Measurements from ENCODE around the gene SHB. TPM values are rescaled to one million over a fixed set of nuclear protein-coding genes. Genes with fewer than 3 reads are reported as not detected.
A peak's percentile ranks its signal among the peaks of the same experiment; 100 is the strongest.

The SHB gene
- polyA plus RNA-seq, 1 donor (not counting 4 experiments of a cell fraction or from before 2014, with no cell fraction given): 10.9 TPM

GRCh38 chr9:37977851-37978480 lies 91.1 kb downstream of the SHB start:
- H3K4me3 ChIP-seq (ENCODE audit: control insufficient read depth in 2 of 3, extremely low read depth in 1 of 3, insufficient read depth in 2 of 3, low read depth in 1 of 3, low read length in 3 of 3): no peak overlapping the region
- no peak overlapping the region for H3K4me2 ChIP-seq (ENCODE audit: control insufficient read depth, extremely low read depth, insufficient read depth, low read depth, low read length)
- H3K9me1 ChIP-seq (ENCODE audit: control insufficient read depth, extremely low read depth, insufficient read depth, low read length): peaks cover 5% of the 10 kb centered on the region
- no peak overlapping the region for H3K9ac ChIP-seq (ENCODE audit: control insufficient read depth, extremely low read depth, insufficient read depth, low read length)
- H2AFZ ChIP-seq (ENCODE audit: control insufficient read depth, low read length): no peak overlapping the region
- dilution Hi-C loops (cut with MboI; ENCODE audit: extremely low pct_ligation_motif_present, low sequenced_read_pairs): no loop called here
- H3K27me3 ChIP-seq (ENCODE audit: control insufficient read depth, extremely low read depth, insufficient read depth, low read length): no peaks in the 10 kb centered on the region
- no peak for TF ChIP-seq CTCF (optimal IDR thresholded peaks at IDR 0.05 in 1 of 3, IDR thresholded peaks at IDR 0.05 in 1 of 3, conservative IDR thresholded peaks at IDR 0.05 in 1 of 3; ENCODE audit: extremely low read depth in 1 of 3, insufficient read depth in 2 of 3, low read length in 3 of 3)
- TF ChIP-seq EZH2 (IDR thresholded peaks at IDR 0.05; ENCODE audit: low read length): no peak
- no peaks in the 10 kb centered on the region for H4K20me1 ChIP-seq (ENCODE audit: control insufficient read depth, extremely low read depth, insufficient read depth, low read length)
- H3K27ac ChIP-seq (ENCODE audit: control insufficient read depth, insufficient read depth, low read length): no peak overlapping the region
- H3K36me3 ChIP-seq (ENCODE audit: control insufficient read depth in 2 of 2, extremely low read depth in 1 of 2, insufficient read depth in 2 of 2, low read length in 2 of 2): peaks cover 2 to 7% of the 10 kb centered on the region in 2 experiments
- peaks cover 14% of the 10 kb centered on the region for H3K4me1 ChIP-seq (ENCODE audit: control insufficient read depth, extremely low read depth, insufficient read depth, low read length)
- DNase-seq (ENCODE audit: low read depth, low spot score): no peak
- no peaks in the 10 kb centered on the region for H3K9me3 ChIP-seq (ENCODE audit: control insufficient read depth, low read depth, low read length)
- peaks cover 25% of the 10 kb centered on the region for H3K79me2 ChIP-seq (ENCODE audit: control insufficient read depth, insufficient read depth, low read length)
- no peak for FAIRE-seq

DNA sequence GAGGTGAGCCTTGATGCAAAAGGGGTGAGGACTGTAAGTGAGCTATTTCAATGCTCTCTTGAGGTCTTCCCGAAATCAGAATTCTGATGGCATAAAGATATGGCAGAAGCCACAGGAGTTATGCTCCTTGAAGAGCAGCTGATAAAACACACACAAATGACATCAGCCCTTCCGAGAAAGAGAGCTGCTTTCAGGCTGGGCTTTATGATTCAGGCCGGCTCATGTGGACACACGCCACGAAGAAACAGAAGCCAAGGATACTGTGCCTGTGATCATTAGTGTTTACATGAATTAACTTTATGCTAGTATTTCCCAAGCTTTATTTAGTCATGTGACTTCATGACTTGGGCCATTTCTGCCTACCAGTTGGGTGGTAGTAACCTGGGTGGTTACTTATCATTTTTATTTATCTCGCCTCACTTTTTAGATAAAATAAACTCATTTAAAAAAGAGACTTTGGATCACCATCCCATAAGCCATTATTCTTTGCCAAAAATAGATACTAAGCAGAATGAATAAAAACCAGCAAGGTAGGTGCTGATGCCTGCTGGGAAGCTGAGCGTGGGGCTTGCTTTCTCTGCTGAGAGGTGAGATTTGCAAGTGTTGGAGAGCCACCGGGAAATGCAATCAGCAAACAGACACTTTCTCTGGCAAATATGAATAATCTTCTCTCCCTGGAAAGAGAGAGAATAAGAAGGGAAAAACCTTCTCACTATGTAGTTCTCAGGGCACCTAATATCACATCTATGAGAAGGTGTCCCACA lies 92.1 kb downstream of the SHB start:
- H3K79me2 ChIP-seq (ENCODE audit: control insufficient read depth, insufficient read depth, low read length): peaks cover 25% of the 10 kb centered on the region
- H4K20me1 ChIP-seq (ENCODE audit: control insufficient read depth, extremely low read depth, insufficient read depth, low read length): no peaks in the 10 kb centered on the region

More for the DNA sequence above, 92.1 kb downstream of the SHB start:
- Histone ChIP-seq H3K27ac (ENCODE audit: control insufficient read depth, insufficient read depth, low read length) (peak overlapping the region; percentile 10), H3K36me3 (ENCODE audit: control insufficient read depth in 2 of 2, extremely low read depth in 1 of 2, insufficient read depth in 2 of 2, low read length in 2 of 2) (peaks cover 3 to 7% of the 10 kb centered on the region in 2 experiments), H3K27me3 (ENCODE audit: control insufficient read depth, extremely low read depth, insufficient read depth, low read length) (no peaks in the 10 kb centered on the region), H3K4me1 (ENCODE audit: control insufficient read depth, extremely low read depth, insufficient read depth, low read length) (peaks cover 23% of the 10 kb centered on the region), H3K9me3 (ENCODE audit: control insufficient read depth, low read depth, low read length) (no peaks in the 10 kb centered on the region), H2AFZ (ENCODE audit: control insufficient read depth, low read length) (no peak overlapping the region), H3K9me1 (ENCODE audit: control insufficient read depth, extremely low read depth, insufficient read depth, low read length) (peaks cover 9% of the 10 kb centered on the region), H3K9ac (ENCODE audit: control insufficient read depth, extremely low read depth, insufficient read depth, low read length) (no peak overlapping the region), H3K4me2 (ENCODE audit: control insufficient read depth, extremely low read depth, insufficient read depth, low read depth, low read length) (peak overlapping the region; percentile 4), H3K4me3 (ENCODE audit: control insufficient read depth in 2 of 3, extremely low read depth in 1 of 3, insufficient read depth in 2 of 3, low read depth in 1 of 3, low read length in 3 of 3) (no peak overlapping the region)
- FAIRE-seq (peak; percentile 90), DNase-seq (ENCODE audit: low read depth, low spot score) (no peak)
- no peak for TF ChIP-seq EZH2 (IDR thresholded peaks at IDR 0.05; ENCODE audit: low read length)
- TF ChIP-seq CTCF (optimal IDR thresholded peaks at IDR 0.05 in 1 of 3, IDR thresholded peaks at IDR 0.05 in 1 of 3, conservative IDR thresholded peaks at IDR 0.05 in 1 of 3; ENCODE audit: extremely low read depth in 1 of 3, insufficient read depth in 2 of 3, low read length in 3 of 3): no peak
- dilution Hi-C loops (cut with MboI; ENCODE audit: extremely low pct_ligation_motif_present, low sequenced_read_pairs): no loop called here
